Activated T-helper 1 cell treated with anti-CD3 and anti-CD28 coated beads, Interleukin-12 subunit alpha, Interleukin-12 subunit beta, Interleukin-2, Interleukin-4 antibody, amounts not matched to agents 30 ng/mL and 10 ng/mL and 1 ng/mL, durations not matched to agents 14 hours and 24 hours and 36 hours (primary cell): ENCODE measurements around the gene MT4. TPM values are rescaled to one million over a fixed set of nuclear protein-coding genes. Genes with fewer than 3 reads are reported as not detected.
A peak's percentile ranks its signal among the peaks of the same experiment; 100 is the strongest.

Experiments
- DNase-seq: peaks from one replicate; pipeline ENCODE4 v3.0.0; 2021; ENCODE audit warnings: low spot score
- H3K27ac Mint-ChIP-seq: one replicate; pipeline ENCODE4 v1.8.0; 2021; ENCODE audit warnings: mild to moderate bottlenecking, mixed read lengths
- H3K27me3 Mint-ChIP-seq: one replicate; pipeline ENCODE4 v1.8.0; 2022; ENCODE audit warnings: mild to moderate bottlenecking, moderate library complexity, mixed read lengths; ENCODE audit not compliant: insufficient read depth
- H3K36me3 Mint-ChIP-seq: one replicate; pipeline ENCODE4 v1.8.0; 2021; ENCODE audit warnings: low read depth, mixed read lengths
- H3K4me1 Mint-ChIP-seq: one replicate; pipeline ENCODE4 v1.8.0; 2021; ENCODE audit warnings: low read depth, mixed read lengths
- H3K4me3 Mint-ChIP-seq: one replicate; pipeline ENCODE4 v1.8.0; 2021; ENCODE audit warnings: mild to moderate bottlenecking, moderate library complexity, mixed read lengths
- H3K9me3 Mint-ChIP-seq: one replicate; pipeline ENCODE4 v1.8.0; 2021; ENCODE audit warnings: mixed read lengths
- intact Hi-C: fragments of 100-400 bp; cut with micrococcal nuclease; formaldehyde crosslinking; loops from one replicate; pipeline ENCODE4 v1.15.1; 2024
- total RNA-seq: library from RNA; stranded (reverse); gene quantifications from 2 replicates; pipeline ENCODE4 v1.2.3, GENCODE V29; 2022

MT4 gene
- total RNA-seq, 1 donor from 2014 or later = not detected

DNA sequence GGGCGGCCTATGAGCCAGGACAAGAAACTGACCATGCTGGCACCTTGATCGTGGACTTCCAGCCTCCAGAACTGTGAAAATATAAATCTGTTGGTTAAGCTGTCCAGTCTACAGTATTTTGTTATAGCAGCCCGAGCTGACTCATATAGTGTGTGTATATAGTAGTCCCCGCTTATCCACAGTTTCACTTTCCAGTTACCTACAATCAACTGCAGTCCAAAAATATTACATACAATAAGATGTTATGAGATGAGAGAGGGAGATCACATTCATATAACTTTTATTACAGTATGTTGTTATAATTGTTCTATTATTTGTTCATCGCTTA is 29.4 kb downstream of the MT4 start:
- Mint-ChIP-seq H3K27ac (peak overlapping the region; percentile 23), H3K4me3 (no peak overlapping the region), H3K9me3 (no peaks in the 10 kb centered on the region), H3K36me3 (no peaks in the 10 kb centered on the region), H3K27me3 (peaks cover 40% of the 10 kb centered on the region), H3K4me1 (peaks cover 15% of the 10 kb centered on the region)
- DNase-seq = no peak
- intact Hi-C loops = no loop called here

DNA sequence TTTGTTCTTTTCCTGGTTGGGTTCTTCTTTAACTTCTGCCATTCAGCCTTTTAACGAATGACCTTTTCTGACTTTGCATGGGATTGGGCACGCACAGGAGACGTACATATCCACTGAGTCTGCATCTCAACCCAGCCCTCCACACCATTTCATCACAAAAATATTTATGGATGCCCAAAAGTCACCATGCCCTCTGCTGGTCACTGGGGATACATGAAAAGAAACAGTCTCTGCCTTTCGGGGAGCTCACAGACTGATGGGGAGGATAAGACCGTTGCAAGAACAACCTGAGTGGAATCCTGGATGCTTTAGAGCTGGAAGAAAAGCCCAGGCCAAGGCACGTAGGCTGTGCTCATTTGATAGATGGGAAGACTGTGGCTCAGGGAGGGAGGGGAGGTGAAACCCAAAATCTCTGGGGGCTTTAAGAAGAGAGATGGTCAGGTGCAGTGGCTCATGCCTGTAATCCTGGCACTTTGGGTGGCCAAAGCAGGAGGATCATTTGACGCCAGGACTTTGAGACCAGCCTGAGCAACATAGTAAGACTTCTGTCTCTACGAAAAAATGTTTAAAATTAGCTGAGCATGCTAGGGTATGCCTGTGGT is 35.6 kb downstream of the MT4 start:
- Mint-ChIP-seq H3K27ac (no peak overlapping the region), H3K4me3 (no peak overlapping the region), H3K9me3 (no peaks in the 10 kb centered on the region), H3K4me1 (peaks cover 4% of the 10 kb centered on the region), H3K36me3 (no peaks in the 10 kb centered on the region), H3K27me3 (peaks cover 26% of the 10 kb centered on the region)
- DNase-seq = no peak
- intact Hi-C loops = loop anchor here (1.0 kb wide), 1 partner anchor 23 kb away; no protein-coding TSS in a partner anchor

- peaks cover 20% of the 10 kb centered on the region for H3K27me3 Mint-ChIP-seq
- DNase-seq = no peak
- no peak overlapping the region for H3K4me3 Mint-ChIP-seq
- no peaks in the 10 kb centered on the region for H3K36me3 Mint-ChIP-seq
- intact Hi-C loops = no loop called here
- no peak overlapping the region for H3K27ac Mint-ChIP-seq
- peaks cover 5% of the 10 kb centered on the region for H3K4me1 Mint-ChIP-seq
- H3K9me3 Mint-ChIP-seq = no peaks in the 10 kb centered on the region
These were observed 36.5 kb downstream of the MT4 start for GRCh38 chr16:56601325-56601724.

DNA sequence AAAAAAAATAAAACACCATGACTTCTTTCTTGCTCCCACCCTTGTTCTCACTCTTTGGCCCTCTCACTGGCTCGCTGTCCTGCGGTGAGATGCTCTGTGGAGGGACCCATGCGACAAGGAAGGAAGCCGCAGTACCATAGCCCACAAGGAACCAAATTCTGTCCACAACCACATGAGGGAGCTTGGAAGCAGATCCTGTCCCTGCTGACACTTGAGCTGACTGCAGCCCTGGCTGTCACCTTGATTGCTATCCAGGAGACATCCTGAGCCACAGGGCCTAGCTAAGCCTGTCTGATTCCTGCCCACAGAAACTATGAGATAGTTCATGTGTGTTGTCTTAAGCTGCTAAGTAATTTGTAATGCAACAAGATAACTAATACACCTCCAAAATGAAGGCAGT is 38.7 kb downstream of the MT4 start:
- no peak overlapping the region for H3K4me3 Mint-ChIP-seq
- no peak overlapping the region for H3K27ac Mint-ChIP-seq
- no peaks in the 10 kb centered on the region for H3K9me3 Mint-ChIP-seq
- no peaks in the 10 kb centered on the region for H3K36me3 Mint-ChIP-seq
- intact Hi-C loops = loop anchor here (1.0 kb wide), 1 partner anchor 99 kb away; no protein-coding TSS in a partner anchor
- H3K27me3 Mint-ChIP-seq = peaks cover 5% of the 10 kb centered on the region
- peaks cover 24% of the 10 kb centered on the region for H3K4me1 Mint-ChIP-seq
- no peak for DNase-seq

DNA sequence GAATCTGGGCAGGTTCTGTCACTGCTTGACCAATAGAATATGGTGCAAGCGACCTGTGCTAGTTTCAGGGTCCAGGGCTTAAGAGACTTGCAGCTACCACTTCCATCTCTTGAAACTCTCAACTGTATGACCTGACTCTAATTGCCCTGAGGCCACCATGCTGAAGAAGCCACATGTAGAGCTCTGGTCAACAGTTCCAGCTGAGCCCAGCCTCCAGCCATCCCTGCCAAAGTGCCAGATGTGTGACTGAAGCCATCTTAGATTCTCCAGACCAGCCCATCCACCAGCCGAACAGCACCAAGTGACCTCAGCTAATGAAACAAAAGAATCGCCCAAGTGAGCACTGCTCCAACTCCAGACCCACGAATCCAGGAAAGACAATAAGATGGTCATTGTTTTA is 40.1 kb downstream of the MT4 start:
- Mint-ChIP-seq H3K27me3 (peaks cover 5% of the 10 kb centered on the region), H3K36me3 (peaks cover 3% of the 10 kb centered on the region), H3K4me3 (no peak overlapping the region), H3K27ac (no peak overlapping the region), H3K4me1 (peaks cover 31% of the 10 kb centered on the region), H3K9me3 (no peaks in the 10 kb centered on the region)
- intact Hi-C loops = loop anchor here (5.0 kb wide), 1 partner anchor 327 kb away; the partner anchor contains the start of gene HERPUD1
- DNase-seq = no peak

- H3K36me3 Mint-ChIP-seq = peaks cover 3% of the 10 kb centered on the region
- H3K9me3 Mint-ChIP-seq = no peaks in the 10 kb centered on the region
- H3K27ac Mint-ChIP-seq = no peak overlapping the region
- H3K4me3 Mint-ChIP-seq = no peak overlapping the region
- DNase-seq = no peak
- peaks cover 5% of the 10 kb centered on the region for H3K27me3 Mint-ChIP-seq
- intact Hi-C loops = loop anchor here (5.0 kb wide), 1 partner anchor 327 kb away; the partner anchor contains the start of gene HERPUD1
- H3K4me1 Mint-ChIP-seq = peaks cover 36% of the 10 kb centered on the region
These were observed 40.6 kb downstream of the MT4 start for GRCh38 chr16:56605475-56605874.

DNA sequence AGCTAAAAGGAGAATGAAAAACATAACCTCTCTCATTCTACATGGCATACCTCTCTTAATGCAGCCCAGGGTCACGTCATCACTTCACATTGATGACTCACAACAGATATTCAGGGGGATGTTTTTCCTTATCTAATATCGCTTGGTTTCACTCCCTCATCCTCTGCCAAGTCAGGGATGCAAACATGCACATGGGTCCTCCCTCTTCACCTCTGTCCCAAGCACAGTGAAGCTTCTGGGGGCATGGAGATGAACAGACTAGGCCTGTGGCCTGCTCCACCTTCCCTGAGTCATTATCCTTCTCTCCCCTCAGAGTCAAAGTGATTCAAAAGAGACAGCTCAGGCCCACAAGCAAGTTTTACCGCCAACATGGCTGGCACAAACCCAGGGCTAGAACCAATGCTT is 41.2 kb downstream of the MT4 start:
- DNase-seq = no peak
- intact Hi-C loops = loop anchor here (5.0 kb wide), 1 partner anchor 326 kb away; the partner anchor contains the start of gene HERPUD1
- no peaks in the 10 kb centered on the region for H3K9me3 Mint-ChIP-seq
- no peak overlapping the region for H3K4me3 Mint-ChIP-seq
- peaks cover 42% of the 10 kb centered on the region for H3K4me1 Mint-ChIP-seq
- H3K27ac Mint-ChIP-seq = peak overlapping the region; percentile 88
- peaks cover 3% of the 10 kb centered on the region for H3K36me3 Mint-ChIP-seq
- peaks cover under 1% of the 10 kb centered on the region for H3K27me3 Mint-ChIP-seq

DNA sequence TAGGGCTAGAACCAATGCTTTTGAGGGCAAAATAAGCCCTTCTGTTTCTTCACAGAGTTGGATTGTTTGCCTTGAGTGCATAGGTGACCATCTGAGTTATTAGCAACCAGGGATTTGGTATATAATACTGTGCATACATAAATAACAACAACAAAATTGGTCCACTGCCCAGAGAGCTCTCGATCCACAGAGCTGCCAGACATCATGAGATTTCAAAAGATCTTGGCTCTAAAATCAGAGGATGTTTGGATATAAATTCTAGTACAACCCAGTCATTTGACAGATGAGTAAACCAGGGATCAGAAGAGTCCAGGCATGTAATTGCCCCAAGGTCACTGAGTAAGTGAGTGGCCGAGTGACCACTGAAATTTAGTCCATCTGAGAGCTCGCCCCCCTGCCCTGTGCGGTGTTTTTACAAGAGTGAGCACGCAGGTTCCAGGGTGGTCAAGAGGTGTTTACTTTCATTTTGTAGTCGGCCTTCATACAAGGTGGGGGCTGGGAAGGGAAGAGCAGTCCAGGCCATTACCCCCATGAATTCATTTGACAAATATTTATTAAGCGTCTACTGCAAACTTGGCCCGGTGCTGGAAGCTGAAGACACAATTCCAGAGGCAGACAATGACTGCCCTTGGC is 41.7 kb downstream of the MT4 start:
- no peak for DNase-seq
- Mint-ChIP-seq H3K36me3 (peaks cover 3% of the 10 kb centered on the region), H3K4me3 (peak overlapping the region; percentile 46), H3K27me3 (no peaks in the 10 kb centered on the region), H3K27ac (peak overlapping the region; percentile 88), H3K9me3 (no peaks in the 10 kb centered on the region), H3K4me1 (peaks cover 47% of the 10 kb centered on the region)
- intact Hi-C loops = loop anchor here (5.0 kb wide), 1 partner anchor 326 kb away; the partner anchor contains the start of gene HERPUD1

- no peaks in the 10 kb centered on the region for H3K9me3 Mint-ChIP-seq
- no peaks in the 10 kb centered on the region for H3K27me3 Mint-ChIP-seq
- peak overlapping the region; percentile 78 for H3K4me3 Mint-ChIP-seq
- peaks cover 50% of the 10 kb centered on the region for H3K4me1 Mint-ChIP-seq
- peak overlapping the region; percentile 88 for H3K27ac Mint-ChIP-seq
- peaks cover 3% of the 10 kb centered on the region for H3K36me3 Mint-ChIP-seq
- DNase-seq = no peak
- intact Hi-C loops = loop anchor here (5.0 kb wide), 1 partner anchor 325 kb away; the partner anchor contains the start of gene HERPUD1
These were observed 42.3 kb downstream of the MT4 start for GRCh38 chr16:56607109-56607618.

- peak overlapping the region; percentile 78 for H3K4me3 Mint-ChIP-seq
- DNase-seq = no peak
- H3K27ac Mint-ChIP-seq = peak overlapping the region; percentile 88
- intact Hi-C loops = loop anchor here (1.0 to 5.0 kb wide), 11 partner anchors 18 to 407 kb away; partner anchors contain the start of genes HERPUD1, MT1E, MT1F and MT1X
- peaks cover 3% of the 10 kb centered on the region for H3K36me3 Mint-ChIP-seq
- no peaks in the 10 kb centered on the region for H3K27me3 Mint-ChIP-seq
- H3K9me3 Mint-ChIP-seq = no peaks in the 10 kb centered on the region
- peaks cover 55% of the 10 kb centered on the region for H3K4me1 Mint-ChIP-seq
These were observed 42.8 kb downstream of the MT4 start for GRCh38 chr16:56607675-56608042.

DNA sequence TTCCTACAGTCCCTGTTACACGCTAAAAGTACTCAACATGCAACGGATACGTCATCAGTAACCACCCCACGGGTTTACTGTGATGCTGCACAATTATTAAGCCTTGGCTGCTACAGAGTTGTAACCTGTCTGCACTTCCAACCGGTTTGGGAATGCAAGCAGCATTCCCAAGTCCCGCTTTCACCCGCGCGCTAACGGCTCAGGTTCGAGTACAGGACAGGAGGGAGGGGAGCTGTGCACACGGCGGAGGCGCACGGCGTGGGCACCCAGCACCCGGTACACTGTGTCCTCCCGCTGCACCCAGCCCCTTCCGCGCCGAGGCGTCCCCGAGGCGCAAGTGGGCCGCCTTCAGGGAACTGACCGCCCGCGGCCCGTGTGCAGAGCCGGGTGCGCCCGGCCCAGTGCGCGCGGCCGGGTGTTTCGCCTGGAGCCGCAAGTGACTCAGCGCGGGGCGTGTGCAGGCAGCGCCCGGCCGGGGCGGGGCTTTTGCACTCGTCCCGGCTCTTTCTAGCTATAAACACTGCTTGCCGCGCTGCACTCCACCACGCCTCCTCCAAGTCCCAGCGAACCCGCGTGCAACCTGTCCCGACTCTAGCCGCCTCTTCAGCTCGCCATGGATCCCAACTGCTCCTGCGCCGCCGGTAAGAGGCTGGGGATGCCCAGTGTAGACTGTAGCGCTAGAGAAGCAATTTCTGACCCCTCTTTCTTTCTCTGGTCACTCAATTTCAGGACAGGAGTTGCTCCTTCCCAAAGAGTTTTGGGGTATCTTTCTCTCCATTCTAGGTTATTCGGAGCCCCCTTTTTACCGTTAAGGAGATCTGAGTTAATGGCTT is 43.4 kb downstream of the MT4 start, which contains the start of gene MT2A:
MT2A (plus strand) TSS at position 542 of the 833 bp plus-strand sequence; CDS start at position 614, 72 bp downstream.
- no peaks in the 10 kb centered on the region for H3K9me3 Mint-ChIP-seq
- peaks cover 58% of the 10 kb centered on the region for H3K4me1 Mint-ChIP-seq
- H3K36me3 Mint-ChIP-seq = peaks cover 3% of the 10 kb centered on the region
- H3K4me3 Mint-ChIP-seq = peak within 1 kb of the TSS; percentile 97
- peak; percentile 89 for DNase-seq
- H3K27me3 Mint-ChIP-seq = no peaks in the 10 kb centered on the region
- intact Hi-C loops = loop anchor here (1.0 to 5.0 kb wide), 11 partner anchors 17 to 406 kb away; partner anchors contain the start of genes HERPUD1, MT1E, MT1F and MT1X
- H3K27ac Mint-ChIP-seq = peak within 1 kb of the TSS; percentile 98

DNA sequence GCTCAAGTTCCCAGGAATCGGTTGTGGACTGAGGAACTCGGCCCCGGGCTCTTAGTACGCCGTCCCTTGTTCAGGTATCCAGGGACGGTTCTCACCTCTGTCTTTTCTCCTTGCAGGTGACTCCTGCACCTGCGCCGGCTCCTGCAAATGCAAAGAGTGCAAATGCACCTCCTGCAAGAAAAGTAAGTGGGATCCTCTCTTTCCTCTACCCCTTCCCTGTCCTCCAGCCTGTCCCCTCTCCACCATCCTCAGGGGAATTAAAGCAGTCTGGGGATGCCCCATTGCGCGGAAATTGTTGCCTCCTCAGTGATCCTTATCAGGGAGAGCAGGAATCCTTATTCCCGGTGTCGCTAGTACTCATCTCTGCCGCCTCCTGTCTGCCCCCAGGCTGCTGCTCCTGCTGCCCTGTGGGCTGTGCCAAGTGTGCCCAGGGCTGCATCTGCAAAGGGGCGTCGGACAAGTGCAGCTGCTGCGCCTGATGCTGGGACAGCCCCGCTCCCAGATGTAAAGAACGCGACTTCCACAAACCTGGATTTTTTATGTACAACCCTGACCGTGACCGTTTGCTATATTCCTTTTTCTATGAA is 44.1 kb downstream of the MT4 start:
- DNase-seq = no peak
- Mint-ChIP-seq H3K27me3 (no peaks in the 10 kb centered on the region), H3K4me1 (peaks cover 61% of the 10 kb centered on the region), H3K4me3 (peak overlapping the region; percentile 97), H3K9me3 (no peaks in the 10 kb centered on the region), H3K36me3 (peaks cover 3% of the 10 kb centered on the region), H3K27ac (peak overlapping the region; percentile 98)
- intact Hi-C loops = loop anchor here (1.0 to 5.0 kb wide), 12 partner anchors 8 to 405 kb away; partner anchors contain the start of genes HERPUD1, MT1E, MT1F and MT1X
